Inferior parietal cortex (tissue), 1 donor: ENCODE results near the gene CD38.
"Not testable (repeated sequence)": the region's sequence is repeated elsewhere in the genome, so short reads cannot be mapped to it uniquely, and the experiment has no call there.

Source experiments
- DNase-seq: peaks from one replicate; pipeline ENCODE4 v3.0.0-alpha.2; 2016; ENCODE audit errors: extremely low spot score

CD38 gene

DNA sequence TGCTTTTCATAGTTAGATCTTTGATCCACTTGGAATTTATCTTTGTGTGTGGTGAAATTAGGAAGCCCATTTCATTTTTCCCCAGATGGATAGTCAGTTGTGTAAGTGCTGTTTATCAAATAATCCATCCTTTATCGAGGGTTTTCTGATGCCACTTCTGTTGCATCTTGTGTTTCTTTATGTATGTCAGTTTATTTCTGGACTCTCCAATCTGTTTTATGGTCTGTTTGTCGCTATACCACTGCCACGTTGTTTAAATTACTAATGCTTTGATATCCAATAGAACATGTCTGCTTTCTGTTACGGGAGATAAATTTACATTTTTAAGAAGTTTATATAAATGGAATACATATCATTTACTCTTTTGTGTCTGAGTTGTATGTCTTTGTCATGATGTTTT is 21.0 kb downstream of the CD38 start:
- no peak for DNase-seq

DNA sequence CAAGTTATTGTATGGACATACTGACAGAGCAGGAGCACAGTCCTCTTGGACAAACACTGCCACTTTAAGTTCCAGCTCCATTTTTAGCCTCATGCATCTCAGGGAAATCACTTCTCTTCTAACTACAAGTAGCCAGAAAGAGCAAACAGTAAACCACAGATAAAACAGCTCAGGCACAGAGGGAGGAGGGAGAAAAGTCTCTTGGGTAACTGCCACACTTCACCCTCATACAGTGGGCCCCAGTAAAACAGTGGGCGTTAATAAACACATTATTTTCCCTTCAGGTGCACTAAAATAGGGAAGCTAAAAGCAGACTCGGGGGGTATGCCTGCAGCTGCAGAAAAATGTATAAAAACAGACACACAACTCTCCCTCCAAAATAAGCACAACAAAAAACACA is 21.6 kb downstream of the CD38 start:
- DNase-seq, result no peak

DNA sequence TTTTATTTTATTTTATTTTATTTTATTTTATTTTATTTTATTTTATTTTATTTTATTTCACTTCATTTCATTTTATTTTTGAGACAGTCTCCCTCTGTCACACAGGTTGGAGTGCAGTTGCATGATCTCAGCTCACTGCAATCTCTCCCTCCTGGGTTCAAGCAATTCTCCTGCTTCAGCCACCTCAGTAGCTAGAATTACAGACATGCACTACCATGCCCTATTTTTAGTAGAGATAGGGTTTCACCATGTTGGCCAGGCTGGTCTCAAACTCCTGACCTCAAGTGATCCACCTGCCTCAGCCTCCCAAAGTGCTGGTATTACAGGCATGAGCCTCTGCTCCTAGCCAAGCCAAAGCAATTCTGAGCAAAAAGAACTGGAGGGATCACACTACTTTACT is 24.4 kb downstream of the CD38 start:
- DNase-seq, result not testable (repeated sequence)

DNA sequence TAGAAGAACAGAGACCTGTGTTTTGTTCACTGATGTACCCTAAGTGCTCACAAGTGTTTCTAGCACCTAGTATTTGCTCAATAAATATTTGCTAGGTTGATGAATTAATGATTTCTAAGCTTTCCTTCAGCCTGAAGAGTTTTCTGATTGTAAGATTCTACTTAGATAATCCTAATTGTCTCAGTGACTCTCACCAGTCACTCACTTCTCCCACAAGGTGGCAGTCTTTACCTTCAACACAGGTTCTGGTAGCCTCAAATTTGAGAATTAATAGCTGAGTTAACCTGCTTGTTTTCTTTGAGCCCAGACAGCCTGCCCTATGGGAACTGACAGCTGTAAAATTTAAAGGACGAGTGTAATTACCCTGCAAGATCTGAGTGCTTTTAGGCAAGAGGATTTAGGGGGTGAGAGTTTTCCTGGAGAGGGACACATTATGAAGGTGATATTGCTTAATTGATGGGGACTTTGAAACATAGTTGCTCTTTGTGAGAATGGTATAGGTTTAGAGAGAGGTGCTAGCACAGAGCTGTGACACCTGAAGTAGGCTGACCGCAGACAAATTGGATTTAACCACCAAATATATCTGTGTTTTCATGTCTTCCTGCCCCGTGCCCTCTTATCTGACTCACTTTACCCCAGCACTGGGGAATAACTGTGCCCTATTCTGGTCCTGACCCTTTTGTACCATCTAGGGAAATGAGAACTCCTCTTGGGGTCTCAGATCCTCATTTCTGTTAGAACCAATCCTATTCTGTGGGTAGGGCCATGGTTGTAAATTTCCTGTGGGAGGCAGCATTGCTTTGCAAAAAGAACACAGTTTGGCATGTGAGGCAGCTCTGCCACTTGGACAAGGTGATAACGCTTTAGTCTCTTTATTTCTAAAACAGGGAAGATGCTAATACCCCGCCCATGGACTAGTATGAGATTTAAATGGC is 27.7 kb downstream of the CD38 start:
- DNase-seq, result peak; percentile 80

DNA sequence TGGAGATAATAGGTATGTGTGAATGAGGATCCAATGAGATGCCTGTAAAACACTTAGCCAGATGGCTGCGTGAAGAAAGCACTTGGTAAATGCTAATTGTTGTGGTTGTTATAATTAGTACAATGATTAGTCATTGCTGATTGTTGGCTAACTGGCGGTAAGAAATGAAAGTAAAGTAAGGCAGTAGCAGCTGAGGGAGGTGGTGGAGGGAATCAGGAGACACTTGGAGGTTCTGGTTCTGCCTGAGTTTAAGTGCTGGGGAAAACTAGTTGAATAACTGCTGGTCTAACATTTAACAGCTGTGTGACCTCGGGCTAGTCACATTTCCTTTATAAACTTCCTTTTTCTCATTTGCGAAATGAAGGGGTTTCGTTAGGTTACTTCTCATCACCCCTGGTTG is 30.9 kb downstream of the CD38 start:
- no peak for DNase-seq

DNA sequence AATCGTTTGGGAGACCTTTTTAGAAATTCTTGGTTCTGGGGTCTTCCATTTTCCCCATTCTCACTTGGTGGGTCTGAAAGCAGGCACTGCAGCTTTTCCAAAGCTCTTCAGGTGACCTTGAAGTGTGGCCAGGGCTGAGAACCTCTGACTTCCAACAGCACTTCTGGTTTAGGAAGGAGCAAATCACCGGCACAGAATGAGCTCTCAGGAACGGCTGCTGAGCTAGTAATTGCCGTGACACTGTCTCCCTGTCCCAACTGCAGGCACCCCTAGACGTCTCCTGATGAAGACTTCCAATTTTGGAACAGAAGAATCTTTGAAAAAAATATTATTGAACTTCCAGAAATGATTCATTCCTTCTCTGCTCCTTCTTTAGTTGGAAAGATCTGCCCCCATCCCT is 31.3 kb downstream of the CD38 start:
- no peak for DNase-seq

DNA sequence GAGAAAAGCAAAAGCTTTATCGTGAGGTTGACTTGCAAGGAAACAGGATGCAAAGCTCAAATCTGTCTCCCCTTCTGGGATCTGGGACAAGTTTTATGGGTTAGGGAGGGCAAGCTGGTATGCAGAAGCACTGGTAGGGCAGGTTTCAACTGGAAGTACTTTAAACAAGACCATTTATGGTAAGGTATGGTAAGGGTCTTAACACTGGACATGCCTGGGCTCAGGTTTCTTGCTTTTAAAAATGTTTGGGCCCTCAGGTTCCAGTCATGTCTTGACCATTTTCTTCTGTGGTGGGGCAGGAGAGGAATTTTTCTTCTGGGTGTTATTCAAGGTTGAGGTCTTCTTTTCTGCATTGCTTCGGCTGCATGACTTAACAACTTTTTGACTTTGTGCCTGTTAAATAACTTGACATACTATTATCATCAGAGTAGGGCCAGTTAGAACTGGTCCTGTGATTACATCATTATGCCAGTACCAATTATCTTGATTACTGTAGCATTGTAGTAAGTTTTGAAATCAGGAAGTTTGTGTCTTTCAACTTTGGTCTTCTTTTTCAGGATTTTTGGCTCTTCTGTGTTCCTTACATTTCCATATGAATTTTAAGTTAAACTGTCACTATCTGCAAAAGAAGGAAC is 33.7 kb downstream of the CD38 start:
- no peak for DNase-seq

DNA sequence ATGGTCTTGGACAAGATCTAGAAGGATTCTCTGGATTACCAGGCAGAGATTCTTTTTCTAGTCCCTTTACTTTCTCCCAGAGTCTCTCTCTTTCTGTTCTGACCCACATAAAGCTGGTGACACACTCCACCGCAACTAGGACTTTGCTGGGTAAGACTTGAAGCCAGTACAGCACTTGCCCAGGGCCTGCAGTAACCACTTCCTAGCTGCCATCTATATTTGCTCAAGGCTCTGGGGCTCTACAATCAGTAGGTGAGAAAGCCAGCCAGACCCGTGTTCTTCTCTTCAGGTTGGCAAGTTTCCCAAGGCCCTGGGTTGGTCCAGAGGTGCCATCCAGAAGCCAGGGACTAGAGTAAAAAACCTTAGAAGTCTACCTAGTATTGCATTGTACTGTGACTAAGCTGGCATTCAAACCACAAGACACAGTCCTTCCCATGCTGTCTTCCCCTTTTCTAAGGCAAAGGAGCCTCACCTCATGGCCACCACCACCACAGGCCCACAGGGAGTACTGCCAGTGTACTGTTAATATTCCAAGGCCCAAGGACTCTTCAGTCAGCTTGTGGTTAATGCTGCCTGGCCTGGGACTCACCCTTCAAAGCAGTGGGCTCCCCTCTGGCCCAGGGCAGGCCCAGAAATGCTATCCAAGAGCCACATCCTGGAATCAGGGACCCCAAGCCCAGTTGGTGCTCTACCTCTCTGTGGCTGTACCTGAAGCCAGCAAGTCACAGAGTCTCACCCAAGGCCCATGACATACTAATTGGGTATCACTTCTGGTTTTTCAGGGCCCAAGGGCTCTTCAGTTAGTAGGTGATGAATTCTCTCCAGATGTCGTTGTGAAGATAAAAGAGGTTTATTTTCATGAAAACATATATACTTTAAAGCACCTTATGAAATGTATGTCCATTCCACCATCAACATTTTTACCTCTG is 54.7 kb downstream of the CD38 start:
- no peak for DNase-seq

DNA sequence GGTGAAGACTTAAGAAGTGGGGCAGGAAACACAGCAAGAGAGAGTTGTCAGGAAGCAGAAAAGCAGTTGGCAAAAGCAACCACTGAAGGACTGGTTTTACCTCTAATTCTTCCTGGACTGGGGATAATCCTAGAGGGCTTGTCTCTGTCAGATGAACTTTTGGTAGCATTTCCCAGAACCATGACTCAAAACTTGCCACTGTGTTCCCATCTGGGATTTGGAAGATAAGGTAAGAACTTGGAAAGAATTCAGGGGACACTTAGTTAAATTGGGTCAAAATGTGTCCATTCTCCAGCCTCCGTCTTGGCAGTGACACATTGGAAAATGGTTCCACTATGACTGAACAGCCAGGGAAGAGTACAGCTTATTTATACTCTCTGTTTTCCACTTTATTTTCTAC is 55.7 kb downstream of the CD38 start:
- DNase-seq, result no peak

DNA sequence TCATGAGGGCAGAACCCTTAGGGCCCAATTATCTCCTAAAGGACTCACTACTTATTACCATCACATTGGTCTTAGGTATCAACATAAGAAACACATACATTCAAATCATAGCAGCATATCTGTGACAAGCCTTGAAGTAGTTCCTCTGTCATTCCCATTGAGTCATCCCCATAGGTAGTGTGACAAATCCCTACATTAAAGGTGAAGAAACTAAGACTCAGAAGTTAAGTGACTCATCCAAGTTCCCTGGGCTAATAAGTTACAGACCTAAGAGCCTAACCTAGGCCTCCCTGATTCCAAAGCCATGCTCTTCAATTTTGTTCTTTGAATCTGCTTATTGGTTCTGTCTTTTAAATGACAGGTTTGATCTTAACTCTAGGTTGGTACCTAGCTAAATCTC is 58.2 kb downstream of the CD38 start:
- DNase-seq, result no peak

DNA sequence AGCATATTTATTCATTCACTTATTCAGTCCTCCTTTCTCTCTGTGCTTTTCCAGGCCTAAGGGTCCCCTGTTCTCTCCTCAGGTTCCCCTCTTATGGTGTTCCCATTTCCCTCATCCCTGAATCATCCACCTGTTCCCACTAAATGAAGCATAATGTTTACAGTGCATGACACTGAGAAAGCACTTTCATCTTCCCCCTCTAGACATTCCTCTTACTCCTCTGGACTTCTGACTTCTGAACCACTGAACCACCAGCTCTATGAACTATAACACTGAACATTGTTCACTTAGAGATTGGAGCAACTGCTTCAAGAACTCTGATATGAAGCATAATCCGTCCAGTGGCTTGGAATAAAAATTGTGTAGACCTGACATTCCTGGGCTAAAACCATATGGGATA is 59.5 kb downstream of the CD38 start:
- DNase-seq, result no peak

DNA sequence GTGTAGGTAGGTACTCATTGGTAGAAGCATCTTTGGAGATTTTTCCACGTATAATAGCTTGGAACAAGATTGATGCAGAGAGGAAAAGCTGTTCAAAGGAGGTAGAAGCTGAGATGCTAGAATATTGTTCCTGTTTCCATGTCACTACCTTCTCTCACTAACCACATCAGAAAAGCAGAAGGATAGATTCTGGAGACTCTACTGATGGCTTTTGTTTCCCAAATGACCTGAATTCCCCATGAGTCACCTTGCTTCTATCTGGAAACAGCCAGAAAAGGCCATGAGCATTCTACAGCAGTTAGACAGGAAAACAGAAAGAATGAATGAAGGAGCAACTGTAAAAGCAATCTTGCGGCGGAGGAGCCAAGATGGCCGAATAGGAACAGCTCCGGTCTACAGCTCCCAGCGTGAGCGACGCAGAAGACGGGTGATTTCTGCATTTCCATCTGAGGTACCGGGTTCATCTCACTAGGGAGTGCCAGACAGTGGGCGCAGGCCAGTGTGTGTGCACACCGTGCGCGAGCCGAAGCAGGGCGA is 63.1 kb downstream of the CD38 start:
- not testable (repeated sequence) for DNase-seq

DNA sequence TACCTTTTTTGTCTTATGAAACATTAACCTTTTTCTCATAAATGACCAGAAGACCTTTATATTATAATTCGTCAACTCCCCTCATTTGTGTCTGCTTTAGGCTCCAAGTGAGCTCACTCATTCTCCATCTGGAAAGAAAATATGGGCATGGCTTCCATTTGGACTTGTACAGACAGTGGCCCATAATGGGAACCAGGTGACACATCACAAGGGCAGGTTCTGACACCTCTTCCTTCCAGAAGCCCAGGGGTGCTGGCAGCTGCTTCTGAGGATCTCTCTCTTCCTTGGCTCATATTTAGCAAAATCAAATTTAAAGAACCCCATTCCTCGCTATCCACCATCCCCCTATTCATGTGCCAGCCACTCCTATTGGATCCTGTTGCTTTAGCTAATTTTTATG is 69.6 kb downstream of the CD38 start:
- no peak for DNase-seq

DNA sequence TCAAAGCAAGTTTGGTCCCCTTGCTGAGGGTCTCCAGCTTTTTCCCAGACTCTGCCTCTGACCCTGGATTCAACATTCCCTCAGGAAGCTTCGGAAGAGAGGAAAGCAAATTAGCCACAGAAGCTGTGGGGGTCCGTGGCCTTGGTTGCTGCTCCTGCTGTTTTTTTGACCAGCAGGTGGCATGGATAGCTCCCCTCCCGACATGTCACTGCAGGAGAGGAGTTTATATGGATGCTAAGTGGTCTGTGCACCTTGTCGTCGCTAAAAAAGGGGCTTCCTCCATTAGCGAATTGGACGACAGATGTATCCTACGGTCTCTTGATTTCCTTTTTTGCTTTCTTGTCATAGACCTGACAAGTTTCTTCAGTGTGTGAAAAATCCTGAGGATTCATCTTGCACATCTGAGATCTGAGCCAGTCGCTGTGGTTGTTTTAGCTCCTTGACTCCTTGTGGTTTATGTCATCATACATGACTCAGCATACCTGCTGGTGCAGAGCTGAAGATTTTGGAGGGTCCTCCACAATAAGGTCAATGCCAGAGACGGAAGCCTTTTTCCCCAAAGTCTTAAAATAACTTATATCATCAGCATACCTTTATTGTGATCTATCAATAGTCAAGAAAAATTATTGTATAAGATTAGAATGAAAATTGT is 70.2 kb downstream of the CD38 start:
- DNase-seq, result no peak

DNA sequence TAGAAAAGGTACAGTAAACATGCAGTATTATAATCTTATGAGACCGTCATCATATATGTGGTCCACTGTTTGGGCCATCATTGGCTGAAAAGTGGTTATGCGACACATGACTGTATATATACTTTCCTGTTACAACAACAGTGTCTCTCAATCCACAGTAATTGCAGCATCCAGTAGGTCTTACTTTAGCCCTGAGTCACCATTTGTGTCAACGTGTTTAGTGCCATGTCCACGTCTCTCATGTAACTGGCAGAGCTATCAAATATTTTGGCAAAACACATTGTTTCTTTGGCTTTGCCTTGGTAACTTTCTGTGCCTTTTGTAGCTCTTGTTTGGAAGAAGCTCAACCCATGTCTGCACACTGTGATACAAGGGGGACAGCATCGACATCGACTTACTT is 73.8 kb downstream of the CD38 start:
- no peak for DNase-seq

DNA sequence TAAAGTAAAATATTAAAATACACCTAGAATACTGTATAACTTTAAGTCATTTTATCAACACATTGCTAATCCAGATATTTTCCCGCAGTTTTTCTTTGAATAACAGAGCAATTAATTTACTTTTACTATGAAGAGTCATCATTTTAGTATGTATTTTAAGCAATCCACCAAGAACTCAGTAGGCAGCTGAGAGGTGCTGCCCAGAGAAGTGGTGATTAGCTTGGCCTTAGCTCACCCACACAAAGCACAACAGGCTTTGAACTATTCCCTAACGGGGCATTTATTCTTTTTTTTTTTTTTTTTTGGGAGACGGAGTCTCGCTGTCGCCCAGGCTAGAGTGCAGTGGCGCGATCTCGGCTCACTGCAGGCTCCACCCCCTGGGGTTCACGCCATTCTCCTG is 74.4 kb downstream of the CD38 start:
- no peak for DNase-seq

DNA sequence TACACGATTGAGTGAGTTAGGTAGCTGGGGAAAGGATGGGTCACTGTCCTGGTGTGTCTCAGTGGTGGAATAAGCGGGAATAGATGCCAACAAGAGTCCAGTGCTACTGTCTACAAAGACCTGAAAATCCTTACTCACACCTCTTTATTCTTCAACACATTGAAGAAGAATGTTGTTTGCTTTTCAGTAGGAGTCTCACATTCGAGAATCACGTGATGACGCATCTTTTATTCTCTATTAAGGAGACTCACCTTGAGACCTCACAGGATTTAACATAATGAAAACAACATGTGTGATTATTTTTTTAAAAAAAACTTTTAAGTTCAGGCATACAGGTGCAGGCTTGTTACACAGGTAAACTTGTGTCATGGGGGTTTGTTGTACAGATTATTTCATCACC is 75.2 kb downstream of the CD38 start:
- no peak for DNase-seq

DNA sequence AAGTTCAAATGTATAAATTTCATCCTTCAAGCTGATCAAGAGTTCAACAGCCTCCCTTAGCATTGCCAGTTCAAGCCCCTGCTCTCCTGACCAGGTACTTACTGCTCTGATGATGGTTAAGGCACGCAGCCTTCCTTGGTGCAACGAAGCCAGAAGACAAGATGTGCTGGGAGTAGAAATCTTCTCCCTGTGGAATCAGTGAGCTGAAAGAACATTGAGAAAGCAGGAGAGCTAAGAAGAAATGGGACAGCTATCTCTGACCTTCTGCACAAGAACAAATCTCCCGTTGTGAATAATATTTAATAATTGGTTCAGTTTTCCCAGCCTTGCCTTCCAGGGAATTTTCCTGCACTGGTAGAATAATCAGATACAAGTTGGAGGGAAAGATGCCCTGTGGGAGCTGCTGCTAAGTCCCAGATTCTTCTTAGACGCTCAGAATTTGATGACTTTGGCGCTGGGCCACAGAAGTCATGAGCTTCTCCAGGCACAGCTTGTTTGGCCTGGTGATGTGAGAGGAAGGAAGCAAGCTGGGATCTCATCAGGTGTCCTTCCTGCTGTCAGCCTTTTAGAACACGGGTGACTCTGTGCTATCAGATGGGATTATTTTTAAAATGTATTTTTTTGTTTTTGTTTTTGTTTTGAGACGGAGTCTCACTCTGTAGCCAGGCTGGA is 77.8 kb downstream of the CD38 start:
- DNase-seq, result no peak

DNA sequence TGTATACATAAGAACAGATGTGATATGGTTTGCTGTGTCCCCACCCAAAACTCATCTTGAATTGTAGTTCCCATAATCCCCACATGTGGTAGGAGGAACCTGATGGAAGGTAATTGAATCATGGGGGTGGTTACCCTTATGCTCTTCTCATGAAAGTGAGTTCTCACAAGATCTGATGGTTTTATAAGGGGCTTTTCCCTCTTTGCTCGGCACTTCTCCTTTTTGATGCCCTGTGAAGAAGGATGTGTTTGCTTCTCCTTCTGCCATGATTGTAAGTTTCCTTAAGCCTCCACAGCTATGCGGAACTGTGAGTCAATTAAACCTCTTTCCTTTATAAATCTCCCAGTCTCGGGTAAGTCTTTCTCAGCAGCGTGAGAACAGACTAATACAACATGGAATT is 83.1 kb downstream of the CD38 start:
- DNase-seq, result not testable (repeated sequence)

DNA sequence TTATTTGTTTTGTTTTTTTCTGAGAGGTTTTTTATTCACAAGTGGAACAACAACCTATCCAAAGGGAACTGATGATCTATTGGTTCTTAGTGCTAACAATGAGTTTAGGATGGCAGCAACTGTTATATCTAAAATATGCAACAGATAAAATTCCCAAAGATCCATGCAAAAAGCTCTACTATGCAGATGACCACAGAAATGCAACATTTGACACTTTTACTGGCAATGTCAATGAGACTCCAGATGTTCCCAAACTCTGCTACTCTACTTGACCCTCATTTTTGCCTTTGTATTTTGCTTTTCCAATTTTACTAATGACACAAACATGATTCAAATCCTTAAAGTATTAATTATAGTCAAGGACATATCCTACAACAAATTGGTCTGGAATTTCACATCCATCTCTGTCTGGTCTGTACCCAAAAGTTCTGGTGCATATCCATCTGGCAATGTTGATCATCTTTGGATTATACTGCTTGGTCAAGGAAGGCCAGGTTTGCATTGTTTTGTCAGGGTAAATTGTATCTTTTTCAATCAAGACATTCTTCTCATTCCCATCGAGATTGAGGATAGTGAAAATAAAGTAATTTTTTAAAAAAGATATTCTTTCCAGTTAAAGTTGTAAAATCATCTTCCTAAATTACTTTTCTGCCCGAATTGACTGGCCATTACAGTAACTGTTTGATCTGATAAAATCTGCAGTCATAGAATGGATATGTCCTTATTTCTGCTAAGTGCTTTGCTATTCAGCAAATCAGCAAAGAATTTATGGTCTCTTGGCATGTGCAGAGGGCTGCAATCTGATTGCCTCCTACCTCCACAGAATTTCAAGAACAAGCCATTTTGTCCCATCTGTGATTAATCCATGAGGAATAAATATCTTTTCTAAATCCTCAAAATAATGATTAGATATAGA is 86.8 kb downstream of the CD38 start:
- DNase-seq, result no peak
